ENCODE measurements around the gene UGT2A3. TPM values are rescaled to one million over a fixed set of nuclear protein-coding genes. Genes with fewer than 3 reads are reported as not detected.

UGT2A3 gene
- total RNA-seq, 1 donor from 2014 or later, result not detected

DNA sequence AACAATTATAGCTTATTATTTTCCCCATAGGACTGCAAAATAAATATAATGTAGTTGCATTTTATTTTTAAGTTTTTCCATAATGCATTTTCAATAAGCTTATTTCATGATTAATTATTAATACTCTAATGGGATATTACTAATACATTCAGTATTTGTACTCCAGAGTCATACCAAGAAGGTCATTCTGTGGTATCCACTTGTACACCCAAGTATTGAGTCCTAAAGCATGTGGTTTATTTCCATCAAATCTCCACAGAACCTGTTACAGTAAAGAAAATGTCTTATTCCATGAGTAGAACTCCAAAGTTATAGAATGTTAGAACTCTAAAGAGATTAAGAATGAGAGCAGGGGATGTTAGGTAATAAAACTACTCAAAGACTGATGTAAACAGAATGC, 30.6 kb downstream of the UGT2A3 start:
- FAIRE-seq (no peak), DNase-seq (ENCODE audit: low spot score in 2 of 2) (no peak)

DNA sequence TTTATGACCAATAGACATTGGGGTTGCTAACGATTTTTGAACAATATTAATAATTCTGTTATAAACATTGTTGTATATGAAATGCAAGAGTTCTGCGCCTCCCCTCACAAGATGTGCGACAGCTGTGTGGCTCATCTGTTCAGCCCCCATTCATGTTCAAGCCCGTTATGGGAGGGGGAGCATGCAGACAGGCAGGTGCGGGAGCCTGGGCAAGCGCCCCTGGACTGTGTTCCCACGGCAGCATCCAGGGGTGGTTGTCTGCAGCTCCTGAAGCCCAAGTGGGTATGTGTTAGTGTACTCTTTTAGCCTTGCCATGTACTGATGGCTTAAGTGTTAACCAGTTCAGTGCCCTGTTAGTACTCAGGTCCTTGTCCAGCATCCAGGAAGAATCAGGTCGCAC, 34.6 kb downstream of the UGT2A3 start:
- DNase-seq (ENCODE audit: low spot score in 2 of 2) (no peak), FAIRE-seq (no peak)

DNA sequence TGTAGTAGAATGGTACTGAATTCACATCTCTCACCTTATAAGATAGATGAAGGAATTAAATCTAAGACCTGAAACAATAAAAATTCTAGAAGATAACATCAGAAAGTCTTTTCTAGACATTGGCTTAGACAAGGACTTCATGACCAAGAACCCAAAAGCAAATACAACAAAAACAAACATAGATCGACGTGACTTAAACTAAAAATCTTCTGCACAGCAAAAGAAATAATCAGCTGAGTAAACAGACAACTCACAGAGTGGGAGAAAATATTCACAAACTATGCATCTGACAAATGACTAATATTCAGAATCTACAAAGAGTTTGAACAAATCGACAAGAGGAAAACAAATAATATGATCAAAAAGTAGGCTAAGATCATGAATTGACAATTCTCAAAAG, 38.8 kb downstream of the UGT2A3 start:
- DNase-seq (ENCODE audit: low spot score in 2 of 2) (no peak), FAIRE-seq (no peak)

DNA sequence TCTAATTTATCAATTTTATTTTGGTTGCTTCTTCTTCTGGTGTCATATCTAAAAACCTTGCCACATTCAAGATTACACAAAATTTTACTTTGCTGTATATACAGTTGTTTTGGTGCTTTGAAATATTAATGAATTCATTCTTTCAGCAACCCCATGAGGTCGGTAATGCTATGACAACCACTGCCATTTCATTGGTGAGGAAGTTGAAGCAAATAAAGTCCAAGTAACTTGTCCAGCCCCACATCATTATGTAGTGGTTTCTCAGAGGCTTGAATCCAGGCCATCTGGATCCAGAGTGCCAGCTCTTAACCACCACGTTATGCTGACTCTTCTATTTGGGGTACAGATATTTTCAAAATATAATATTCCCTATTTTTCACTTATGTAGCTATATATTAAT, 42.2 kb downstream of the UGT2A3 start:
- DNase-seq (ENCODE audit: low spot score in 2 of 2) (no peak), FAIRE-seq (no peak)

DNA sequence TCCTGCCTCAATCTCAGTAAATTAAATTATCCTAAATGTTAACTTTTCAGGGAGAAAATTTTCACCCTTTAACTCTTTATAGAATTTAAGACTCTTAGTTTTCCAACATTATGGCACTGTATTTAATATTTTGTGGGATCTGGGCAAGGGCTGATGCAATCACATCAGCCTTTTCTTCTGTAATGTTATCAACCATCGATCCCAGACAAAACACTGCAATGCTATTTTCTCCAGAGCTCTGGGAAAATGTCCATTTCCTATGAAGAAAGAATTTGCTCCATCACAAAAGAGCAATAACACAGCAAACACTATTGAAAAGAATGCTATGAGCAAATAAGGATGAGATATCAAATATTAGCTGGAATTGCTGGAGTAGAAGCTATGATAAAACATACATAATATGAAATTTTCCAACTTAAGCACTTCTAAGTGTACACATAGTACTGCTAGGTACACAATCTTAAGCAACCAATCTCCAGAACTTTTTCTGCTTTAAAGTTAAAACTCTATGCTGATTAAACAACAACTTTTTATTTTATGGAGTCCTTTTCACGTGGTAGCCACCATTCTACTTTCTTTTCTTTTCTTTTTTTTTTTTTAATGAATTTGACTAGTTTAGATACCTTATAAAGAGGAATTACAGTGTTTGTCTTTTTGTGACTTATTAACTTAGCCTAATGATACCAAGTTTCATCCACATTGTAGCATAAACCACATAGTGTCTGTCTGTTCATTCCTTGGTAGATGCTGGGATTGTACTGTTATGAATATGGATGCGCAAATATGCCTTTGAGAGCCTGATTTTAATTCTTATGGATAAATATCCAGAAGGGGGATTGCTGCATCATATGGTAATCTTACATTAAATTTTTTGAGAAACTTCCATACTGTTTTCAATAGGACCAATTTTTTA, 43.6 kb downstream of the UGT2A3 start:
- DNase-seq (ENCODE audit: low spot score in 2 of 2), result no peak
- no peak for FAIRE-seq

DNA sequence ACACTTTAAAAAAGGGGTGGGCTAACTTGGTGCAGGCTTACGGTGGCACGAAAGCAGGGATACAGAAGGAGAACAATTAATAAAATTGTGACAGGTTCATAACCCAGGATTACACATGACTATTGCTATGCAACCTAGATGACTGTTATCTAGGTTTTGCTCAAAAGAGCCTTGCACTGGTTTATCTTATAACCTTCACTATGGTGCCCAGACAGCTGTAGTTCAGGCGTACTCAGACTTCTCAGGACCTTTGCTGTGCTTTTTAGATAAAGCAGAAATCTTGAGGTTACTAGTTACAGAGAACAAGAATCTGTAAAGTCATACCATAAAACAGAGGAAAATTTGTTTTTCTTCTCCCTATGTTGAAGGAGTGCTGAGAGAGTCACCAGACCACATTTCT, 44.4 kb downstream of the UGT2A3 start:
- DNase-seq (ENCODE audit: low spot score in 2 of 2) (no peak), FAIRE-seq (no peak)

DNA sequence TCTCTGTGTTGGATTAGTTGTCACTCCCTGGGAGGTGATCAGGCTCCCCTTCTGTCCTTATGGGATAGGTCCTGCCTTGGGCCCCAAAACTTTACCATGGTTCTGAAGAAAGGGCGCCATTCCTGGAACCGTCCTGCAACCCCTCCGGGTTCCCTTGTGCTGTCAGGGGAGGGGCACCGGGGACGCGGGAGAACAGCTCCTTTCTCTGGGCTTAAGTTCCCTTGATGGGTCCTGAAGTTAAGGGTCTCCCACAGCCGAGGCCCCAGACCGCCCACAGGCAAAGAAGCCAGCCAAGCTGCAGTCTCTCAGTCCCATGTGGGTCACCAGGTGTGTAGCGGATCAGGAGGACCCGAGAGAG, 44.8 kb downstream of the UGT2A3 start:
- FAIRE-seq, result no peak
- DNase-seq (ENCODE audit: low spot score in 2 of 2), result no peak

DNA sequence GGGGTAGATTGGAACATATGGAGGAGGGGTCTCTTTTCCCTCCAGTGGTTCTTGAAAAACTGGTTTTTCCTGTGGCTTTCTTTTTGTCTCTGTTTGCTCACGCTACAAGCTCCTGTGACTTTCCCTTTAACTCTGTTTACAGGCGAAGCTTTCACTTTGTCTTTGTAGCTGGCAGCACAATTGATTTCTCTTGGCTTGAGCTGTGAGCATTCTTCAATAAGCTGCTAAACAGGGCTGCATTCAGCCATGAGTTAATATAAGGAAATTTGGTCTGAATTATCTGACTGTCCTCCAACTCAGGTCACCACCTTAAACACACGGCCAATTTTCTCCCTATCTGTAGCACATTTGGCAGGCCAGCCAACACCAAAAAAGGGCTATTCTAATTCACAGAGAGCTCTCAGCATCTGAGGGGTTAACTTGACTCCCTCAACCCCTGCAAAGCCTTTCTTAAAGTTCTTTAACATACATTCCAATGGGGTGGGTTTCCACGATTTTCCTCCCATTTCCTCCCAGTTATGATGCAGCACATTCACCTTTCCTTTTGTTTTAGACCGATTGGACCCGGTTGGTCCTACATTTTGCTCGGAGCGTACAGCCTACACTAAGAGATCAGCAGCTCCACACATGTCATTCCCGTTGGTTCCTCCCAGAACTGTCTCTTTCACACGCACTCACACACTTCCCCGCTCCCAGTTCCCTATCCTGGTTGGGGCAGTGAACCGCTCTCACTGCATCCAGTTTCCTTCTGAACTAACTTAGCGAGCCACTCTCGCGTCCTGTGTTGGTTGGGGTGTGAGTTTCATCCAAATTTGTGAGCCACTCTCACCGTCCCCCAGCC, 45.4 kb downstream of the UGT2A3 start:
- FAIRE-seq, result no peak
- no peak for DNase-seq (ENCODE audit: low spot score in 2 of 2)

DNA sequence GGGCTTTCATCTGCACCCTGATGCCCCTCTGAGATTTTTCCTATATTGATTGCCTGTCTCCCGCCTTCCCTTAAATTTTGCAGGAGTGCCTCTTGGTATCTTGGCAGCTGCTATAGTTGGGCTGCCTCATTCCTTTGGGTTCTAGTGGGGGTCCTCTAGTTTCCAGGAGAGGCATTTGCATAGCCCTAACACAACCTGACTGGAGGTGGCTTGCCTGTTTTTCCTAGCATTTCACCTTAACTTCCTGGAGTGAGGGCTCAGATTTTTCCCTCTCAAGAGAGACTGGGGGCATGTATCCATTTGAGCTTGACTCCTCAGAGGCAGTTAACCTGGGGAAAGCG, 46.0 kb downstream of the UGT2A3 start:
- FAIRE-seq, result no peak
- no peak for DNase-seq (ENCODE audit: low spot score in 2 of 2)

DNA sequence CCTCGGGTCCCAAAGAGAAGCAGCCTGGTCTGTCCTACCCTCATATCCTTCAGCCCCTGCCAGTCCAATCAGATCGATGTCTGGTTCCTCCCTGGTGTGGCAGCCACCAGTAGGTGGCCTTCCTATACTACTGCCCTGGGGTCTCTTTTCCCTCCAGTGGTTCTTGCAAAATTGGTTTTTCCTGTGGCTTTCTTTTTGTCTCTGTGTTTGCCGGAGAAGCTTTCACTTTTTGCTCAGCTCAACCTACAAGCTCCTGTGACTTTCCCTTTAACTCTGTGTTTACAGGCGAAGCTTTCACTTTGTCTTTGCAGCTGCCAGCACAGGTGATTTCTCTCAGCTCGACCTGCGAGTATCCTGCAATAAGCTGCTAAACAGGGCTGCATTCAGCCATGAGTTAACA, 46.8 kb downstream of the UGT2A3 start:
- FAIRE-seq, result no peak
- DNase-seq (ENCODE audit: low spot score in 2 of 2), result no peak

DNA sequence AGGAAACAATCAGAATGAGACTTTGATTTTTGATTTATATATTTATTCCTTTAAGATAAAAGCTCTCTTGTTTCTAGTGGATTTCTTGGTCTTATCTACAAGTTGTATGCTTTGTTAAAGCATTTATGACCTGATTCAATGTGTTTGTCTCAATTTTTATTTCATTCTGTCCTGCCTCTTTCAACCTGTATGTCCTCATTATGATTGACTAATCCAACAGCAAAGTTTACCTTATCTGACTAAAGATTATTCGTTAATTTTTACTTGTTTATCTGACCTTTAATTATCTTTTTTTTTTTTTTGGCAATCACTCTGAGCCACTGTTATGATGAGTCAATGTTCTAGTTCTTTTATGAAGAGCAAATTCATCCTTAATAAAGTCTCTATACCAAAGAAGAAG, 54.9 kb downstream of the UGT2A3 start:
- FAIRE-seq, result no peak
- no peak for DNase-seq (ENCODE audit: low spot score in 2 of 2)

DNA sequence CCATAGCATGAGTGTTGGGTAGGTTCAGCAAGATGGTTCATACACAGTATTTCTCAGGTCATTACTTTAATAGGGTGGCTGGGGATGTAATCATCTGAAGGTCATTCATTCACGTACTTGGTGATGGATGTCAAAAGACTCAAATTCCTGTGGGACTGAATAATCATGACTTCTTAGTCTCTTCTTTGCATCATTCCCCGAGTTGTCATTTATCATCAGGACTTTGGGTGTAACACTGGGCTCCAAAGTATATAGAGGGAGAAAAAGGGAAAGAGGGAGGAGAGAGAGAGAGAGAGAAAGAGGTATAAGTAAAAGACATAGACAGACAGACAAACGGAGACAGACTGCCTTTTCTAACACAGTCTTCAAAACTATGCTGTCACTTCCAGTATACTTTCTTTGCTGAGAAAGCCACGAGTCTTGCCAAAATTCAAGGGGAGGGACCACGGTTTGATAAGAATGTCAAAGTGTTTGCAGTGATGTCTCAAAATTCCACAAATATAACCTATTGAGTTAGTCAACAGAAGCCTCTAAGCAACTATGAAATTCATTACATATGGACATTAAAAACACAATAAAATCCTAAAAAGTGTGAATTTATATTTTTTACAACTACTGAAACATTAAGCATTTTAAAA, 55.9 kb downstream of the UGT2A3 start:
- FAIRE-seq (no peak), DNase-seq (ENCODE audit: low spot score in 2 of 2) (no peak)

DNA sequence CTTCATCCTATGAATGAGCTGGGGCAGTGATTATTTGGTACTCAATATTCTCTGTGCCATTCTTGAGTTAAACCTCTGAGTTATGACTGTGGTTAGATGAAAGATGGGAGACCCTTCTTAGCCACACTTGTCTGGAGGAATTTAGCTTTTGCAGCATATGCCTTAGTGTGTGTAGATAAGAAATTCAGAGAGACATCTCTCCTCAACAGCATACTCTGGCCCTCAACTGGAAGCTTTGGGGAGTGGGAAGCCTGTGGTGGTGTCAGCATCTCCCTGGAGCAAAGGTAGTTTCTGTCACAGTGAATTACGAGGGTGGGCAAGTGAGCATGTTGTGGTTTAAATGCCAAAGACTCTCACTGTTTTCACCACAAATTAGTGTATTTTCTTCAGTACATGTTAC, 58.7 kb downstream of the UGT2A3 start:
- FAIRE-seq, result no peak
- no peak for DNase-seq (ENCODE audit: low spot score in 2 of 2)

DNA sequence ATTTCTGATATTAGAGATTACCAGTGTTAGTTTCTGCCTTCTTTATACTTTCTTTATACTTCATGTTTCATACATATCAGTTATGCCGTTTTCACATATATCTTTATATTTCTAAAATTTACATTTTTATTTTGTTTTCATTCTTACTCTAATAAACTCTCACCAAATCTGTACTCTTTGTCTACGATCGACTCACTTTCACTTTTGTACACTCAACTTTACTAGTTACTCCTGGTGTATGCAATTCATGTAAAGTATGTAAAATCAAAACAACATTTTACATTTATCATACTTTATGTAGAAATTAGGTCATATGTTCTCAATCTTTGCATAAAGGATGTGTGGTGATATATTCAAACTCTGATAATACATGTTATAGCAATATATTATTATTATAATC, 59.9 kb downstream of the UGT2A3 start:
- DNase-seq (ENCODE audit: low spot score in 2 of 2) (no peak), FAIRE-seq (no peak)

DNA sequence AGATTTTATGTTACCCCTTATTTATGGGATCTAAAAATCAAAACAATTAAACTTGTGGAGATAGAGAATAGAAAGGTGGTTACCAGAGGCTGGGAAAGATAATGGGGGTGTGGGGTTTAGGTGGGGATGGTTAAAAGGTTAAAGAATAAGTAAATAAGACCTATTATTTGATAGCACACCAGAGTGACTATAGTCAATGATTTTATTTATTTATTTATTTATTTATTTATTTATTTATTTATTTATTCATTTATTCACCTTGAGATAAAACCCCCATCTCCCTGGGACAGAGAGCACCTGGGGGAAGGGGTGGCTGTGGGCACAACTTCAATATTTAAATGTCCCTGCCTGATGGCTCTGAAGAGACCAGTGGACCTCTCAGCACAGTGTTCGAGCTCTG, 66.1 kb downstream of the UGT2A3 start:
- FAIRE-seq, result no peak
- DNase-seq (ENCODE audit: low spot score in 2 of 2), result no peak

DNA sequence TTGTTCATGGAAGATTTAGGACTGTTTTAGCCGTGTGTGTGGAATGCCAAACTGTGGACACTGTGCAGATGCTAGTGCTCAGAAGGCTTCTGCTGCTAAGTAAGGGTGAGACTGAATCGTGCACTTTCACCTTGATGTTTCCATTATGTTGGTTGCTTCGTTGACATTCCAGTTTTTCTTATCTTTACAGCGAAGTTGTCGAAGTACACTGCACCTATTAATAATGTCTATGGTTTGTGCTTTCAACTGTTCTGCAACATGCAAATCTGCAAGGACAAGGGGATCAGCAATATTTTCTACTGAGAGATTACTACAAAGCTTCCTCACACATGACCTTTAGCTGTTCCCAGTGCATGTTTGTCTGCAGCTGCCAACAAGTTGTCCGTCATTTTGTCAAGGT, 67.7 kb downstream of the UGT2A3 start:
- FAIRE-seq (no peak), DNase-seq (ENCODE audit: low spot score in 2 of 2) (no peak)

Small RNA genes within 50 kb of the gene (small RNA-seq; reads per million reads assigned to genes)
- gene AC021146.3, result not detected
- not detected for gene AC021146.6

Other genes with a start within 250 kb of the UGT2A3 start
- gene UGT2B10, start 135.8 kb downstream of the UGT2A3 start, total RNA-seq, result not detected
- gene UGT2B7, start 144.7 kb upstream of the UGT2A3 start, total RNA-seq, result not detected